Limb (tissue), 2 donors: Measurements from ENCODE around the gene PLCL2.

Experiments used
- DNase-seq, 2 donors: peaks; one replicate each; pipeline ENCODE4 v3.0.0-alpha.2; 2016; ENCODE audit errors: extremely low spot score in 2 of 2

Gene PLCL2

GRCh38 chr3:17040990-17041377 lies 156.2 kb downstream of the PLCL2 start:
- no peak for DNase-seq

GRCh38 chr3:17044855-17045254 lies 160.1 kb downstream of the PLCL2 start:
- DNase-seq: no peak

DNA sequence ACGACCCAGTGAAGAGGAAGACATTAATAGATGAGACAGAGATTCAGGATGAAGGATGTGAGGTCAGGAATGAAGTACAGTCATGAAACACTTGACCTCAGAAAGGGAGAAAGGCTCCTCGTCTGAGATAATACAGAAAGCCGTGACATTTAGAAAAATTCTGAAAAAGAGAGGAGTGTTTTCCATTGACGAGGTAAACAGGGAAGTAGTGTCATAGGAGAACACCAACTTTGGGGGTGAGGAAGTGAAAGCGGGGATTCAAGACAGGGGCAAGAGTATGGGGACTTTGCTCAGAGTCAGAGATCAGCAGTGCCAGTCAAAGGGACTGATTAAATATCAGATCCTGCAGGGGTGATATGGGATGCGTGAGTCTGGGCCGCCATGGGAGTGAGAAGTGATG lies 160.9 kb downstream of the PLCL2 start:
- DNase-seq: no peak

DNA sequence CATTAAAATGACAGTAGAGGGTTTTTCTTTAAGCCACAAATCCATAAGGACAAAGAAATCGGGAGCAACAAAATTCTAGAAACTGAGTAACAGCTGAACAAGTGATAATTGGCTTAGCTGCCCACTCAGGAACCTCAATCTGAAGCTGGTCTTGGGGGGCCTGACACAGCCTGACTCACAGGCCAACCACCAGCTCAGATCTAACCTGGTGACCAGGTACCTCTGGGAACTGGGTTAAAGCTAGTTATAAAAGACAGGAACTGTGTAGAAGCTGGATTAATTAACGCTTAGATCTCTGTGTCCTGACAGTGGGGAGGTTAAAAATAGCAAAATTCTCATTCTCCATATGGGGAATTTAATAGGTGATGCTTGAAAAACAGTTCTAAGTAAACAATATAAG lies 161.9 kb downstream of the PLCL2 start:
- DNase-seq: no peak

DNA sequence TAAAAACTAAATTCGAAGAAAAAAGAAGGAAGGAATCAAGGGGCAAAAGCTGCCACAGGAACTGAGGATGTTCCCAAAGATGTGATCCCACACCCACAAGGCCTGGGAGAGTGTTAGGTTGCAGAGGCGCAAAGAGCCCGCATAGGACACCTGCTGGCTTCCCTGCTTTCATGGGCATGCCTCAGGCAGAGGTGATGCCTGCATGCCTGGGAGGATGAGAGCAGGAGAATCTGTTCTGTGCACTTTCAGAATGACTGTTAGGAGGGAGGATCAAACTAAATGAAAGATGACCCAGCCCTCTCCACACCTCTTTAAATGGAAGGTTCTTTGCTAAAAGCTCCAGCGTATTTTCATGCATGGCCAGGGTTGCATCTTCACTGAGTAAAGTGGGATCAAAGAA lies 162.4 kb downstream of the PLCL2 start:
- DNase-seq: no peak

DNA sequence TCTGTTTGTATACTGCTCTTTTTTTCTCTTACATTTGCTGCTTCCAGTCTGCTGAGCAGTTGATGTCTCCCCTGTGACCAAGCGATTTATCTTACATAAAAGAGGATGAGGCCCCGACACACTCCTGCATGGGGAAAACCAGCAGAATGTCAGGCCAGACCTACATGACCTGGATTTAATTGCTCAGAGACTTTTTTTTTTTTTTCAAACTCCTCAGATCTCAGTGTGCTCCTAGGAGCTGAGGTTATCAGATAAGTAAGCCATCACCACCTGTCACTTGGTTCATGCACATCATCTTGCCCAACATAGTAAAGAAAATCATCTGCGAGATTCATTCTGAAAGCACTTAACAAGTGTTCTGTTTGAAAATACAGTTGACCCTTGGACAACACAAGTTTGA lies 163.1 kb downstream of the PLCL2 start:
- DNase-seq: no peak

DNA sequence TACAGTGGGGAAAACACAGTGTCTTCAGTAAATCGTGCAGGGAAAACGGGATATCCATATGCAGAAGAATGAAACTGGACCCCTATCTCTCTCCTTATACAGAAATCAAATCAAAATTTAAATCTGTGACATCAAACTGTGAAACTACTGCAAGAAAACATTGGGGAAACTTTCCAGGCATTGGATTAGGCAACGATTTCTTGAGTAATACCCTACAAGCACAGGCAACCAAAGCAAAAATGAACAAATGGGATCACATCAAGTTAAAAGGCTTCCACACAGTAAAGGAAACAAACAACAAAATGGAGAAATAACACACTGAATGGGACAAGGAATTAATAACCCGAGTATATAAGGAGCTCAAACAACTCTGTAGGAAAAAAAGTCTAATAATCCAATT lies 165.3 kb downstream of the PLCL2 start:
- no peak for DNase-seq

DNA sequence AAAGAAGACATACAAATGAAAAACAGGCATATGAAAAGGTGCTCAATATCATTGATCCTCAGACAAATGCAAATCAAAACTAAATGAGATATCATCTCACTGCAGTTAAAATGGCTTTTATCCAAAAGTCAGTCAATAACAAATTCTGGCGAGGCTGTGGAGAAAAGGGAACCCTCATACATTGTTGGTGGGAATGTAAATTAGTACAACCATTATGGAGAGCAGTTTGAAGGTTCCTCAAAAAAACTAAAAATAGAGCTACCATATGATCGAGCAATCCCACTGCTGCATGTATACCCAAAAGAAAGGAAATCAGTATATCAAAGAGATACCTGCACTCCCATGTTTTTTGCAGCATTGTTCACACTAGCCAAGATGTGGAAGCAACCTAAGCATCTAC lies 165.8 kb downstream of the PLCL2 start:
- no peak for DNase-seq

DNA sequence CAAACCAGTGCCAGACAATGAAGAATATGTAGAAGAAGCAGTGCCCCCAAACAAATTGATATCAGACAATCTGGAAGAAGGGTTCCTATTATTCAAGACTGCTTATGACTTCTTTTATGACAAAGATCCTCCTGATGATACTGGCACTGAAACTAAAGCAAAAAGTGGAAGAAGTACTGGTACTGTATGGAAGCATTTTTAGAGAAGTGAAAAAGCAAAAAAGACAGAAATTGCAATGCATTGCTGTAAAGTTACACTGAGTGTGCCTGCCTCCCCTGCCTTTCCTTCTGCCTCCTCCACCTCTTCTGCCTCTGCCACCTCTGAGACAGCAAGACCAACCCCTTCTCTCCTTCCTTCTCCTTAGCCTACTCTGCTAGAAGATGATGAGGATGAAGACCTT lies 167.6 kb downstream of the PLCL2 start:
- DNase-seq: no peak

GRCh38 chr3:17054301-17054981 lies 169.7 kb downstream of the PLCL2 start:
- no peak for DNase-seq

DNA sequence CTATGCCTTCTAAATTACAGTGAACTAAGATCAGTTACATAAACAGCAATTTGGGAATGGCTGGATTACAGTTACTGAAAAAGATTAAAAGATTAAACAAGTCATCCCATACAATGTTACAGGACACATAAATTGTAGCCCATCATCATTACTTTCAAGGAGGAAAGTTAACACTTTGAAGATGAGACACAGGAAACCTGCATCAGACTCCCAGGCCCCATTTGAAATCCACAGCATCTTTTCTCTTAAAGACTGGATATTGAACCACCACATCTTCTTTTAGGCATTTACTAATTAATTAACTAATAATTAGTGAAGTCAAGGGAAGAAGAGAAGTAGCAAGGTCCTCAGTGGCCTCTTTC lies 170.2 kb downstream of the PLCL2 start:
- no peak for DNase-seq

DNA sequence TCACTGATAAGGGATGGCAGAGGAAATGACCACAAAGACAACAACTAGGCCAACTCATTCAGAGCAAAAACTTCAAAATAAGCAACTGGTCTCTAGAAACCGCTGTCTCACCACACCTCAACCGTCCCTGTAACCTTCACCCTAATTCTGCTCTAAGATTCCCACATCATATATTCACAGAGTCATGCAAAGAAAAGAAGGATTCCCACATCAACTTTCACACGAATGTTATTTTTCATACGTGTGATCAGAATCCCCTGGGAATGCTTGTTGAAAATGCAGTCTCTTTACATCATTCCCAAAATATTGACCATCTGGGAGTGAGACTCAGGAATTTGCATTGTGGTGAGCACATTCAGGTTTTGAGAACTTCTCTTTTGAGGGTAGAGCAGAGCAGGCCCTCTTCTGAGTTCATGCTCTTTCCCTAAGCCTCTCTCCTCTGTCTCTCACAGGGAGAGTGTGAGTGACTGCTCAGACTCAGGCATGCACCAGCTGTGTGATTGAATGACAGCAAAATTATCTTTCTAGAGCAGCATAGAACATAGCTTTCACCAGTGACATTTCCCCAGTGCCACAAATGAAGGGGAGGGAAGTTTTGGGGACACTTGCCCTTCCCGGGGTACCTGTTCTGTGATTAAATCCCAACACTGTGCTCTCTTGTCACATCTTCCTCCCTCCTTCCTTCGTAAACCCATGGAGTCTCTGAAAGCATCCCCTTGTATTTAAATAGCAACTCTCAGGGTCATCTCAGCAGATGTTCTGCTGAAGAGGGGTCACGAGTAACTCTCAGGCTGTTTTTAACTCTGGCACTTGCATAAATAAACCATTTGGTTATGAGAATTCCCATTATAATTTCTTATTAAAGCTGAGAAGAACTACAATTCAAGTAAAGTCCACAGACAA lies 170.9 kb downstream of the PLCL2 start:
- no peak for DNase-seq

GRCh38 chr3:17057321-17057720 lies 172.6 kb downstream of the PLCL2 start:
- DNase-seq: no peak

DNA sequence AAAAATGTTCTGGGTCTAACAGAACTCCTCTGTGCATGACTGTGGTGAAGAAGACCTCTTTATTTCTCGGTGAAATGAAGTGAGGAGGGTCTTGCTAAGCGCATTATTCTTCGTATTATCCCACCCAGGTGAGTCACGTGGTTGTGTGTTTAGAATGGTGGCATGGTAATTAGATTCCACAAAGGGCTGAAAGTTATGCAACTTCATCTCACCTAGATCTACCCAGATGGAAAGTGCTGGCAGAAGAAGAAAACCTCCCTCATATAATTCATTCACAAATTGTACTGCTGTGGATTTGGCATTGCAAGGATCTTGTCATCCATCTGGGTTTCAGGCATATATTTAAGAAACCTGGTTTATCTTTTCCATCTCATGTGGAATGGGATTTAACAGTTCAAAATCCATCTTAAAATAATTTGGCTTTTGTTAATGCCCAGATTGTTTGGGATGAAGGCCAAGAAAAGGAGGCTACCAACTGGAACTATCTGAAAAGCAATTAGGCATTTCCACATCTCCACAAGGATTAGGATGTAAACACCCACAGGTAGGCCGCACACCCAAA lies 175.3 kb downstream of the PLCL2 start:
- DNase-seq: no peak

DNA sequence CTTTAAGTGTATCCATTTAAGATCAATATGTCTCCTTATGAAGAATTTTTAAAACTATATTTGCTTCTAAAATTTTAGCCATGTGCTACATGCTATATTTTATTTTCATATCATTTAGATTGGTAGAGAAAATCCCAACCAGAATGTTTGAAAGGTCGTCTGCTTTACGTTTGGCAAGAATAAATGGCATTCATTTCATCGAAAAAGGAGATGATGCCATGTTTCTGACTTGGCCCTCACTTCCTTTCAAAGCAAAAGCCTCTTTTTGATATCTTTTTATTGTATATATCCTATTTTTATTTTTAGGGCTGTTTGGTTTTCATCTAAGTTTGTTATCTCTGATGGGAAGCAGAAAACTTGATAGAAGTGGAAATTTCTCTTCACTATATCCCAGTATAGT lies 176.2 kb downstream of the PLCL2 start:
- DNase-seq: no peak

DNA sequence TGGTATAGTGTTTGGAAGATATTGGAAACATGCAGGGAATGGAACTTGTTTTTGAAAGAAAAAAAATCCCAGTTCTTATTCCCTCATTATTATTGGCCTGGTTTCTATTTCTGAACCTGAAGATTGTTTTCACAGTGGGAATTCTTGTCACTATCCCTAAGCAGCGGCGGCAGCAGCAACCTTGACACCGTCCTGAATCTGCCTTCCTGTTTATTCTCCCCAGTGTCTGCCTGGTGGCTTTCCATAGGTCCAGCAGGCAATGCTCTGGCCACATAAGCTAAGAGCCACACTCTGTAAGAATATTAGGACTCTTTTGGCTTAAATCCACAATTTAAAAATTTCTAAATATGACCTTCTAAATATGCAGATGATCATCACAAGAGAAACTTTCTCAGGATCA lies 178.0 kb downstream of the PLCL2 start:
- DNase-seq: no peak

DNA sequence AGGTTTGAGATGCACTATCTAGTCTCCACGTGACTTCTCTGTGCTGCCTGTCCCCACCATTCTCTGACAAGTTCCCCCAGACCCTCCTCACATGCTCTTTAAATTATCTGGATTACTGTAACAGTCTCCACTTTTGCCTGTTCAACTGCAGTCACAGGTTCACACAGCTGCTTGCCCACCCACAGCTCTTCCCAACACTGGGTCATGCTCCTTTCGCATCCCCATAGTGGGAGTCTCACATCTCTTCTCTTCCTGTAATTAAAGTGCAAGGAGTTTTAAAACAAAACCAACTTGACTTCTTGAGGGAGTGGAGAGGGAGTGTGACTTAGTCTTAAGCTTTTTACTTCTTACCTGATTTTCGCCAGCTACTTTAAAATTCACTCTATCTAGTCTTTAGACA lies 178.8 kb downstream of the PLCL2 start:
- DNase-seq: no peak

DNA sequence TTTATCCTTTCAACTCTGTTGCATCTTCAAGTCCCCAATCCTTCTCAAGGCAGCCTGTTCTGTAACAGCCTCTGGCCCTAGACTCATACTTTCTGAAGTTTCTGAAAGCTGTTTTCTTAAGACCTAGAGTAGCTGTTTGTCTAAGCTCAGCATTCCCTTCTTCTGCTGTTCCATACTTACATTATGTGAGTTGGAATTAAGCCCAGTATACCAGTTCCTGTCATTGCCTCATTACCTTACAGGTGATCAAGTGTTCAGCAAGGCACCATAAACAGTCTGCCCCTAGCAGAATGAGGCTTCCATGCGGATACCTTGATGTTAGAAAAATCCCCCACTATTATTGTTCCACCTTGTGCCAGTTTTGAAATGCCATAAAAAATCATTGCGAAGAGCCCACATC lies 180.6 kb downstream of the PLCL2 start:
- no peak for DNase-seq

DNA sequence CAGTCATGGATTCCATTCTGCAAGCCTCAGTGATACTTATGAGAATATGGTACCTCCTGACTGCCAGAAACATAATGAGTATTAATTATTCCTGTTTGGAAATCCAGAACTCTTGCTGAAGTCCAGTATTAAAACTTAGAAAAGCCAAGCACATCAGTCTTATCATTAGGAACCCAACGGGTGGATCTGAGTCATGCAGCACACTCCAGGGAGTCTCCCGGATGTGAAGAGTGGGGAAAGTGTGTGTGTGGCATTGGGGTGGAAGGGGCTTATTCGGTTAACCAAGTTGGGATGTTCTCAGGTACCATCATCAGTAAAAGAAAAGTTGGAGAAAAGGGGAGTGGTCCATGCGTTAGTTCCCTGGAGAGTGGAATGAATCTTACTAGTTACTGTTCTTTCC lies 181.1 kb downstream of the PLCL2 start:
- no peak for DNase-seq

GRCh38 chr3:17069754-17070153 lies 185.0 kb downstream of the PLCL2 start:
- DNase-seq: no peak

GRCh38 chr3:17070161-17070959 lies 185.6 kb downstream of the PLCL2 start:
- DNase-seq: no peak

GRCh38 chr3:17074559-17074958 lies 189.8 kb downstream of the PLCL2 start:
- no peak for DNase-seq
